ENCODE results near the gene GPRASP3.
"Not testable (repeated sequence)": the region's sequence is repeated elsewhere in the genome, so short reads cannot be mapped to it uniquely, and the experiment has no call there.

Gene GPRASP3

GRCh38 chrX:102720237-102721168, at the start of gene GPRASP3:
Gene GPRASP3, plus strand, starts transcription at chrX:102720743. Its CDS starts 28,253 bp downstream, at chrX:102748996.
- peak; percentile 16 to 45 (median 28) for DNase-seq

GRCh38 chrX:102672856-102673255, 47.7 kb upstream of the GPRASP3 start:
- DNase-seq, result no peak

GRCh38 chrX:102677479-102677878, 43.1 kb upstream of the GPRASP3 start:
- not testable (repeated sequence) for DNase-seq

- no peak for DNase-seq
Measured at GRCh38 chrX:102684772-102685520, 35.6 kb upstream of the GPRASP3 start.

- DNase-seq, result no peak
Measured at GRCh38 chrX:102694749-102695148, 25.8 kb upstream of the GPRASP3 start.

GRCh38 chrX:102696306-102696705, 24.2 kb upstream of the GPRASP3 start:
- DNase-seq, result no peak

- DNase-seq, result no peak
Measured at GRCh38 chrX:102697494-102697893, 23.0 kb upstream of the GPRASP3 start.

GRCh38 chrX:102708900-102709299, 11.6 kb upstream of the GPRASP3 start:
- DNase-seq, result no peak

GRCh38 chrX:102711872-102712215, 8.7 kb upstream of the GPRASP3 start:
- no peak for DNase-seq

- DNase-seq, result peak in 1 of 4 experiments; percentile 0
Measured at GRCh38 chrX:102712216-102712966, 8.2 kb upstream of the GPRASP3 start, which contains the start of gene GPRASP2. Gene GPRASP2, plus strand, starts transcription at chrX:102712448. Its CDS starts 2,422 bp downstream, at chrX:102714870.

GRCh38 chrX:102712981-102713625, 7.4 kb upstream of the GPRASP3 start:
- DNase-seq, result no peak

- DNase-seq, result no peak
Measured at GRCh38 chrX:102714994-102715393, 5.5 kb upstream of the GPRASP3 start.

GRCh38 chrX:102715967-102716366, 4.6 kb upstream of the GPRASP3 start:
- no peak for DNase-seq

GRCh38 chrX:102721169-102721506, 595 bp downstream of the GPRASP3 start:
- not testable (repeated sequence) for DNase-seq

- no peak for DNase-seq
Measured at GRCh38 chrX:102723456-102723855, 2.9 kb downstream of the GPRASP3 start.

GRCh38 chrX:102727761-102728160, 7.2 kb downstream of the GPRASP3 start:
- no peak for DNase-seq

GRCh38 chrX:102728646-102729045, 8.1 kb downstream of the GPRASP3 start:
- DNase-seq, result no peak

GRCh38 chrX:102739657-102740056, 19.1 kb downstream of the GPRASP3 start:
- DNase-seq, result no peak

GRCh38 chrX:102744307-102744706, 23.8 kb downstream of the GPRASP3 start:
- DNase-seq, result no peak

GRCh38 chrX:102745513-102745856, 24.9 kb downstream of the GPRASP3 start:
- no peak for DNase-seq

GRCh38 chrX:102745857-102746584, 25.5 kb downstream of the GPRASP3 start:
- peak; percentile 0 to 1 (median 0) for DNase-seq

- no peak for DNase-seq
Measured at GRCh38 chrX:102765217-102765616, 44.7 kb downstream of the GPRASP3 start.
